SKM-1 (cell line): ENCODE results near the gene TNFSF13.
"Not testable (repeated sequence)": the region's sequence is repeated elsewhere in the genome, so short reads cannot be mapped to it uniquely, and the experiment has no call there.

Experiments used
- DNase-seq: peaks from one replicate; lab custom pipeline; 2025; ENCODE audit not compliant: unreplicated experiment; lab: John Stamatoyannopoulos, UW

TNFSF13 gene

DNA sequence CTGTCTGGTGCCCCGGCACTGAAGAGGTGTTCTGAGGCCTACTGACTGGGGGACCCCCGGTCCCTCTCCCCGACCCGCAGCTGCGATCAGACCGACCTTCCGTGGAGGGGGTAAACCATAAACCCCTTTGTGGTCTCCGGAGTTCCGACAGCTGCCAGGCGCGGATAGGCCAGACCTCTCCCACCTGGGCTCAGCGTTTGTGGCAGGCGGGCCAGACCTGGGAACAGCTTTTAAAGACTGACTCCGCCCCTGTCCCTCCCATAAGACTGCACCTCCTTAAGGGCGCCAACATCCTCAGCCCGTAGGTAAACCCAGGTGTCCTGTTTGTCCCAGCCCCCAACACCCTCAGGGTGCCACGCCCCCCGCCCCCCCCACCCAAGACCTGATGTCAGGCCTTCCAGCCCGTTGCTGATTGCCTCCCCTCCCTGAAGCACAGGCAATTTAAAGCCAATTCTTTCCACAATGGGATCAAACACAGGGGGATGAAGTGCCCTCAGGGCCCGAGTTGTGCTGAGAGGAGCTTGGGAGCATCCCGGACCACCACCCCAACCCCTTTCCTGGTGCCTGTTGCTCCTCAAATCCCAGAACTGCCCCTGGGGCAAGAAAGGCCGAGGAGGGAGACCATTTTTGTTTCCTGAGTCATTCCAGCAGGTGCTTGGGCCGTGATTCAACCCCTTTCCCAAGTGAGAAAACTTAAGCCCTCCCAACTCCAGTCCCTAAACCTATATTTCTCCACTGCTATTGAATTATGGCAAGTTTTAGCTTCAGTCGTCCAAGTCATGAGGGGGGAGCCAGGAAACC, 31.5 kb downstream of the TNFSF13 start, which contains the start of gene SOX15:
SOX15 (minus strand) TSS at position 204 of the 801 bp plus-strand sequence. CDS start 418 bp downstream, outside the sequence.
- no peak for DNase-seq

DNA sequence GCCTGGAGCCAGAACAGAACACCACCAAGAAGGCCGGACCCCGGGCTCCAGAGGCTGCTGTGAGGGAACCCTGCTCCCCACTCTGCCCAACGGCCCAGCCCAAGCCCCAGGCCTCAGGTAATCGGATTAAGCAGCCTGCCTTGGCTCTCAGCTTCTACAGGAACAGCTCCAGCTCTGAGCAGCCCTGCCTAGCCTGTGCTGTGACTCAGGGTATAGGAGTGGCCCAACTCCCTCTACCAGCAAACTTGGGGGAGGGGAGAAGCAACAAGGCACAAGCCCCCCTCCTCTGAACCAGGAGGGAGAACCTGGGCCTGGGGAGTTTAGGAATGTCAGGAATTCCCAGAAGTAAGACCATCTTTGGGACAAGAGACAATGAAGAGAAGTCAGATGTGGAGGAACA, 32.2 kb downstream of the TNFSF13 start:
- no peak for DNase-seq

DNA sequence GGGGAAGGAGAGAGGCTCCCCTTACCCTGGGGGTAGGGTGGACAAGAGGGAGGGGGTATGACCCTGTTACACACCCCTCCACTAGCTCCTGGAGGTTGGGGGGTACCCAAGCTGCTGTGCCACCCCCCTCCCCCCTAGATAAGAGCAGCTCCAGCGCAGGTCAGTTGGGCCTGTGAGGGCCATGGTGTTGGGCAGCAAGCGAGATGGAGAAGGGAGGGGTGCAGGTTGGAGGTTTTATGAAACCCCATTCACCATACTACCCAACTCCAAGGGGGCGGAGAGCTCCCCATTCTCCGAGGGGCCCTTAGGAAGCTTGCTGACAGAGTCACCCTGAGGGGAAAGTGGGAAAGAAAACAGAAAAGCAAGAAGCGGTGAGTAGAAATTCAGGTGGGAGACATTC, 33.0 kb downstream of the TNFSF13 start:
- no peak for DNase-seq

DNA sequence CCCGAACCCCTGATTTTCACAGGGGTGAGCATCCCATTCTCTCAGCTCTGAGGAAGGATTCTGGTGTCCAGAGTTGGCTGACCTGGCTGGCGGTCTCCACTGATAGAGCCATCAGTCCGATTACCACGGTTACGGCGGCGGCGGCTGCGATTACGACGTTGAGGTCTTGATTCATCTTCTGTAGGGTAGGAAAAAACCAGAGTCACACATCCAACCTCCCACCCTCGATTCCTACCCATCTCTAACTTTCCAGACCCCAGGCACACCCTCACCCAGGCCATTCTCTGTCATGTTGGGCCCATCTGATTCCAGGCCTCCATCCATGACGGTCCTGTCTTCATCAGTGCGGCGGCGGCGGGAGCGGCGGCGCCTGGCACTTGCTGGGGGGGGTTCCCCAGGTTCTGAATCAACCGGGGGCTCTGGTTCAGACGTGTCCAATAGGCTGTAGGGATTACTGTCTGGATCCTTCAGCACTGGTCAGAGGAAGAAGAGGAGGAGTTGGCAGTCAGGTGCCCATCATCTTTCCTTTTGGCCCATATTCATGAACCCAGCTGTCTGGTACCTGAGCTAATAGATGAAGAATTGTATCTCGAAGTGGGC, 34.0 kb downstream of the TNFSF13 start:
- DNase-seq, result no peak

DNA sequence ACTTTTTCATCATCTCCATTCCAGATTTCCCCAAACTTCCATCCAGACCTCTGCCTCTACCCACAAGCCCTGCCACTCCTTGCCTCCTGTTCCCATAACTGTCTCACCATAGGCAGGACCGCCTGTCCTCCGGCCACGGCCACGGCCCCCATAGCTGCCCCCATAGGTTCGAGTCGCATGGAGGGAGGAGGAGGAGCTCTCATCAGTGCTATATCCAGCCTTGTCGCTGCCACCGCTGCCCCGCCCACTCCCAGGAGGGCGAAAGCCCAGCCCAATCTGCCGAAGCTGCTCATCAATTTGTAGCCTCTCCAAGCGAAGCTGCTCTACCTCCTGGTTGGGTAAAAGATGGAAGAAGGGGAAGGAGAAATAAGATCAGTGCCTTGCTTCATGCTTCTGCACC, 34.7 kb downstream of the TNFSF13 start:
- DNase-seq, result no peak

DNA sequence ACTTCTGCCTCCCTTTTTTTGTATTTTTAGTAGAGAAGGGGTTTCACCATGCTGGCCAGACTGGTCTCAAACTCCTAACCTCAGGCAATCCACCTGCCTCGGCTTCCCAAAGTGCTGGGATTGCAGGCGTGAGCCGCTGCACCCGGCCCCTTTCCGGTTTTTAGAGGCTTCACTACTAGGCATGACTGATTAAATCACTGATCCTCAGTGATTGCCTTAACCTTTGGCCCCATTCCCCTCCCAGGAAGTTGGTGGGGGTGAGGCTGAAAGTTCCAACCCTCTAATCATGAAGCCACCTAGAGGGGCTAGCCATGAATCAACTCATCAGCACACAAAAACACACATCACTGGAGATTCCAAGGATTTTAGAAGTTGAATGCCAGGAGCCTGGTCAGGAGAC, 39.0 kb downstream of the TNFSF13 start:
- not testable (repeated sequence) for DNase-seq

DNA sequence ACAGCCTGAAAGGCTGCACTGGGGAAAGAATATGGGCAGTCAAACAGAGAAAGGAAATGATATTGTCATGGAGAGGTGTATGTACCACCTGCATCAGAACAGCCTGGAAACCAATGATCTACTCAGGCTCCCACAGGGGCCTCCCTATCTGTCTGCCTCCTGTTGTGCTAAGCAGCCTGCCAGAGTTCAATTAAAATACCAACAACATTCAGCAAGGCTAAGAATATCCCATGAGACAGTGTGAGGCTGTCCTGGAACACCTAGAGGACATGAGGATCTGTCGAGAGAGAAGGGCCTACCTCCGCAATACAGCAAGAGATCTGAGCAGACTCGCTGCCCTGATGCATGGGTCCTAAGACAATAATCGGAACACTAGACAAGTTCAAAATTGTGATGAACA, 47.7 kb downstream of the TNFSF13 start:
- DNase-seq, result no peak

DNA sequence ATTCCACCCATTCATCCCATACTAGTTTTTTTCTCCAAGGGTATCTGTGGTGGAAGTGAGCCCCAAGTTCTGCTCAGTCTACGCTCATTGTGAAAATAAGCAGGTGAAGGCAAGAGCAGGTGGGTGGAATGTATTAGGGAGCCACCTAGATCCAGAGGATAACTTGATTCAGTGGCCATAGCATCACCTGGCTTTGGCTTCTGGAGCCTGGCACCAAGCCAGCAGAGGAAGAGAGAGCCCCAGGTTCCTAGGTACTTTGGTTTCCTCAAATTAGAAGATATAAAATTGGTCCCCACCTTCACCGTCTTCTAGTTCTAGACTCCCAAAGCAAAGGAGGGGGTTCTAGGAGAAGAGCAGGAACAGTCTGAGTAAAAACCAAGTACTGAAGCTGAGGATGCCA, 52.1 kb downstream of the TNFSF13 start:
- no peak for DNase-seq
